Panc1 (cell line): ENCODE data around the gene ZNF726.

ENCODE experiments used
- CTCF ChIP-seq: fragments of 450-650 bp; IDR thresholded peaks from 2 replicates; pipeline ENCODE4 v1.5.1; 2017; ENCODE audit warnings: mild to moderate bottlenecking
- POLR2AphosphoS5 ChIP-seq: IDR thresholded peaks from 2 replicates; pipeline ENCODE4 v1.6.1; 2012; ENCODE audit warnings: mild to moderate bottlenecking, low read depth, low read length, moderate library complexity
- REST ChIP-seq, 2 experiments: IDR thresholded peaks; 2 replicates each; pipeline ENCODE4 v1.6.1; 2011 to 2012; ENCODE audit warnings: low read depth in 2 of 2, control low read depth in 1 of 2, low read length in 1 of 2, mild to moderate bottlenecking in 1 of 2, moderate library complexity in 1 of 2; ENCODE audit not compliant: insufficient read depth in 1 of 2
- SIN3A ChIP-seq: IDR thresholded peaks from 2 replicates; pipeline ENCODE4 v1.6.1; 2012; ENCODE audit warnings: low read depth, mild to moderate bottlenecking, low read length, moderate library complexity, borderline replicate concordance; ENCODE audit not compliant: insufficient read depth
- TCF7L2 ChIP-seq: IDR thresholded peaks from 2 replicates; pipeline ENCODE4 v1.6.1; 2011; ENCODE audit warnings: mild to moderate bottlenecking, low read depth, low read length, inconsistent platforms

DNA sequence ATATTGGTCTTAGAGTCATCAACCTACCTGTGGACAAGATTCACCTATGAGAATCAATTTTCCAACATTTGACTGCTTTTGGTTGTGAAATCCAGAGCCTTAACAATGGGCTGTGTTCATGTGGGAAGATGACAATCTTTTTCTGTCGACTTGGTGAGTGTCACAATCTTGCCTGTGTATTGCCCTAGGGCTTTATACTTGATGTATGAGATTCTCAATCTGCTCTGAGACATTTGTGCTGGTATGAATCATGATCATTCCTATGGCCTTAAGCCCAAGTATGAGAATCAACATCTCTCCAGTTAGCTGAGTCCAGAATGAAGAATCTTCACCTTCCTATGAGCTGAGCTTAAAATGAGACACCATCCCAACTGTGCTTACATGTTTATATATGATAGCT, 68.7 kb downstream of the ZNF726 start:
- no peak for TF ChIP-seq CTCF
- TF ChIP-seq SIN3A, result no peak
- TF ChIP-seq POLR2AphosphoS5, result no peak
- no peak for TF ChIP-seq REST (IDR thresholded peaks at IDR 0.05; ENCODE audit: insufficient read depth in 1 of 2, low read depth in 2 of 2, low read length in 1 of 2)
- no peak for TF ChIP-seq TCF7L2
